ENCODE measurements around the gene SLC44A3. TPM values are rescaled to one million over a fixed set of nuclear protein-coding genes. Genes with fewer than 3 reads are reported as not detected.

SLC44A3 gene
- total RNA-seq, 4 donors from 2014 or later = 7.6 to 15.5 (median 10.0) TPM

- Histone ChIP-seq H3K9me3 (no peaks in the 10 kb centered on the region), H3K4me3 (no peak overlapping the region), H3K36me3 (no peaks in the 10 kb centered on the region), H3K27me3 (no peaks in the 10 kb centered on the region), H3K4me1 (peaks cover 25% of the 10 kb centered on the region), H3K27ac (no peak overlapping the region)
- TF ChIP-seq EP300 (IDR thresholded peaks at IDR 0.05) (no peak), CTCF (IDR thresholded peaks at IDR 0.05) (no peak), POLR2A (IDR thresholded peaks at IDR 0.05) (no peak), POLR2AphosphoS5 (IDR thresholded peaks at IDR 0.05) (no peak)
- WGBS = 84% methylated on average over 2 of the region's 2 CpGs
- no peak for DNase-seq (ENCODE audit: low spot score in 2 of 2)
These were observed 21.7 kb upstream of the SLC44A3 start for GRCh38 chr1:94798462-94798861.

GRCh38 chr1:94799206-94799605, 21.0 kb upstream of the SLC44A3 start:
- H3K9me3 ChIP-seq = no peaks in the 10 kb centered on the region
- no peak for DNase-seq (ENCODE audit: low spot score in 2 of 2)
- WGBS = 76% methylated on average over 4 of the region's 4 CpGs
- H3K4me3 ChIP-seq = no peak overlapping the region
- no peaks in the 10 kb centered on the region for H3K36me3 ChIP-seq
- no peaks in the 10 kb centered on the region for H3K27me3 ChIP-seq
- H3K27ac ChIP-seq = no peak overlapping the region
- no peak for TF ChIP-seq EP300 (IDR thresholded peaks at IDR 0.05)
- no peak for TF ChIP-seq POLR2AphosphoS5 (IDR thresholded peaks at IDR 0.05)
- TF ChIP-seq POLR2A (IDR thresholded peaks at IDR 0.05) = no peak
- TF ChIP-seq CTCF (IDR thresholded peaks at IDR 0.05) = no peak
- H3K4me1 ChIP-seq = peaks cover 25% of the 10 kb centered on the region

GRCh38 chr1:94801919-94802546, 18.1 kb upstream of the SLC44A3 start:
- no peaks in the 10 kb centered on the region for H3K9me3 ChIP-seq
- H3K4me3 ChIP-seq = peak overlapping the region; percentile 10
- H3K36me3 ChIP-seq = no peaks in the 10 kb centered on the region
- 35% methylated on average over 3 of the region's 7 CpGs for WGBS
- H3K4me1 ChIP-seq = peaks cover 27% of the 10 kb centered on the region
- DNase-seq (ENCODE audit: low spot score in 2 of 2) = peak; percentile 70 to 82
- peak overlapping the region; percentile 35 for H3K27ac ChIP-seq
- TF ChIP-seq EP300 (IDR thresholded peaks at IDR 0.05) = no peak
- TF ChIP-seq POLR2A (IDR thresholded peaks at IDR 0.05) = no peak
- no peak for TF ChIP-seq POLR2AphosphoS5 (IDR thresholded peaks at IDR 0.05)
- TF ChIP-seq CTCF (IDR thresholded peaks at IDR 0.05) = no peak
- no peaks in the 10 kb centered on the region for H3K27me3 ChIP-seq

- no peak for DNase-seq (ENCODE audit: low spot score in 2 of 2)
- Histone ChIP-seq H3K36me3 (no peaks in the 10 kb centered on the region), H3K27ac (peak overlapping the region; percentile 54), H3K27me3 (no peaks in the 10 kb centered on the region), H3K4me3 (no peak overlapping the region), H3K4me1 (peaks cover 27% of the 10 kb centered on the region), H3K9me3 (no peaks in the 10 kb centered on the region)
- WGBS = 81% methylated on average over 3 of the region's 3 CpGs
- TF ChIP-seq CTCF (IDR thresholded peaks at IDR 0.05) (no peak), EP300 (IDR thresholded peaks at IDR 0.05) (no peak), POLR2AphosphoS5 (IDR thresholded peaks at IDR 0.05) (no peak), POLR2A (IDR thresholded peaks at IDR 0.05) (no peak)
These were observed 17.1 kb upstream of the SLC44A3 start for GRCh38 chr1:94803106-94803505.

GRCh38 chr1:94803517-94804441, 16.4 kb upstream of the SLC44A3 start:
- DNase-seq (ENCODE audit: low spot score in 2 of 2) = no peak
- TF ChIP-seq CTCF (IDR thresholded peaks at IDR 0.05) = no peak
- TF ChIP-seq POLR2AphosphoS5 (IDR thresholded peaks at IDR 0.05) = no peak
- TF ChIP-seq EP300 (IDR thresholded peaks at IDR 0.05) = no peak
- no peak for TF ChIP-seq POLR2A (IDR thresholded peaks at IDR 0.05)
- 72% methylated on average over 8 of the region's 8 CpGs for WGBS
- Histone ChIP-seq H3K36me3 (no peaks in the 10 kb centered on the region), H3K27me3 (no peaks in the 10 kb centered on the region), H3K9me3 (no peaks in the 10 kb centered on the region), H3K27ac (peak overlapping the region; percentile 54), H3K4me3 (no peak overlapping the region), H3K4me1 (peaks cover 27% of the 10 kb centered on the region)
